SK-N-DZ (cell line): ENCODE results near the gene DISC1.

Experiments used
- DNase-seq: peaks from one replicate; pipeline ENCODE4 v3.0.0-alpha.2; 2015; ENCODE audit warnings: low spot score

DISC1 gene

DNA sequence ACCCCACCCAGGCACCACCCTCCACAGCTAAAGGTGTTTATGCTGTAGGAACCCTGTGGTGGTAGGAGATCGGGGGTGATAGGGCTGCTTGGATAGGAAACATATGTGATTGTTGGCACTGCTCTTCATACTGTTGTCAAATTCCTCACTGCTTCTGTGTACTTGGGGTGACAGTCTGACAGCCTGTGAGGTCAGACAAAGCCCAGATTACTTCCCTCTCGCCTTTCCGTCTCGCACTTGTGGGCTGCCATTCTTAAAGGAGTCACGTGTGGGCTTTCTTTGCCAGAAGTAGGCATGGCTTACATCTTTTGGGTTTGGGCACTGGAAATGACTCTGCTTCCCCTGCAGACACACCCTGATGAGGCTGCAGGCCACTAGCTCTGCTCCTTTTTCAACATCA lies 363.8 kb downstream of the DISC1 start:
- no peak for DNase-seq

DNA sequence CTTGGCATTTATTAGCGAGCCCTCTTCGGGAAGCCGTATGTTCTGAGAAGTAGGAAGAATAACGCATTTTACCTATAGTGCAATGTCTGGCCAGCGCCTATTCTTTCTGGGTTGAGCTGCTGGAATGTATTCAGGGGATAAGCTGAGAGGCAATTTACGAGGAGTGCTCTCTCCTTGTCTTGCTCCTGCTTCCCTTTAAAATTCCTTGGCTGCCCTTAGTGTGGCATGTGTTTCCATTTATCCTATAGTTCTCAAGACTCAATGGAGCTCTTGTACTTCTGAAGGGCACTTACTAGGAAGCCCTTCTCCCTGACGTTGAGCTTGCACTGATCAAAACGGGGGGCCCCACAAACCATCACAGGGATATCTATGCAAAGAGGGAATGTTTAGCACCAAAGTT lies 364.6 kb downstream of the DISC1 start:
- DNase-seq, result no peak

GRCh38 chr1:231993968-231994455 lies 367.4 kb downstream of the DISC1 start:
- no peak for DNase-seq

- no peak for DNase-seq
Measured at GRCh38 chr1:231998791-231999190, 372.2 kb downstream of the DISC1 start.

DNA sequence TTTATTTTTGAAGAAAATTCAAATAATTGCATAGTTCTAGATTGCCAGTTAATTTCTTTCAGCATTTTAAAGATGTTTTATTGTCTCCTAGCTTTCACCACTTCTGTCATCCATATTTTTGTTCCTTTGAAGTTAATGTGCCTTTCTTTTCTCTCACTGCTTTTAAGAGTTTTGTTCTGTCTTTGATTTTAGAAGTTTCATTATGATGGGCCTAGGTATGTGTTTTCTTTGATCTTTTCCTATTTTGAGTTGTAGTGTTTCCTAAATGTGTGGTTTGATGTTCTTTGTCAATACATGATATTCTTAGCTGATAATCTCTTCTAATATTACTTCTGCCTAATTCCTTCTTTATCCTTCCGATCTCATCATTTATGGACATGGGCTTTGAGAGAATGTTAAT lies 378.7 kb downstream of the DISC1 start:
- DNase-seq, result no peak

DNA sequence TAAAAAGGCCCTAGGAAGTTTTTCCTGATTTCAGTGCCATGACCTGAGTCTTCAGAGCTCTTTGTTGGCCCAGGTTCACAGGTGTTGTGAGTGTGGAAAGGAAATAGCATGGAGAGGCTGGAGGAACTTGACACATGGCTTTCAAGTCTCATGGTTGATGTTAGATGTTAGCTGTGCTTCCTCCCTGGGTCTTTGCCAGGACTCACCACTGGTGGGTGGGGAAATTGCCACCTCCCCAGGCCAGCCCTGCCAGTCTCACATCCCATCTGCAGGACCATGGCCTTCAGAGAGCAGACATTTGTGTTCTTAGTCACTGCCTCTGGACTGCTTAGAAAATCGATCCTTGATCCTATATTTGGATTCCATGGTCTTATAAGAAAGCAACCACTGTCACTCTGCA lies 383.2 kb downstream of the DISC1 start:
- DNase-seq, result no peak

- DNase-seq, result no peak
Measured at GRCh38 chr1:232011961-232012360, 385.4 kb downstream of the DISC1 start.

GRCh38 chr1:232012773-232013386 lies 386.3 kb downstream of the DISC1 start:
- no peak for DNase-seq

- peak; percentile 91 for DNase-seq
Measured at GRCh38 chr1:232014941-232015340, 388.4 kb downstream of the DISC1 start.

GRCh38 chr1:232016616-232017015 lies 390.0 kb downstream of the DISC1 start:
- no peak for DNase-seq

GRCh38 chr1:232017057-232017456 lies 390.5 kb downstream of the DISC1 start:
- DNase-seq, result peak; percentile 35

DNA sequence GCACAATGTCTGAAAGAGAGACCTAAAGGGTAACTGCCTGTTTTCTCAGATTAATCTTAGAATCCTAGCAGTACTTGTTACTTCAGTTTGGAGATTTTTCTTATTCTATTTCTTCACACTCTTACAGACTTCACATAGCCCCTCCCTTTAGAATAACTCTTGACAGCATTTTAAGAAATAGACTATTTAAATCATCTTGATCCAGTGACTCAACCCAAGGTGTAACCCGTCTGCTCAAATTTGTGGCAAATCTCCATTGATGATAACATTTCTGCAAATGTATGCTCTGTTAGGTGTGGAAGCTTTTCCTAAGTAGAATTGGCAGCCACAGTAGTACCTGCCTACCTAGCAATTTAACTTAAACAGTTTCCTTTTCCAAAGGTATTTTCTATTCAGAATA lies 391.2 kb downstream of the DISC1 start:
- no peak for DNase-seq

- DNase-seq, result peak; percentile 63
Measured at GRCh38 chr1:232018231-232019025, 391.8 kb downstream of the DISC1 start.

DNA sequence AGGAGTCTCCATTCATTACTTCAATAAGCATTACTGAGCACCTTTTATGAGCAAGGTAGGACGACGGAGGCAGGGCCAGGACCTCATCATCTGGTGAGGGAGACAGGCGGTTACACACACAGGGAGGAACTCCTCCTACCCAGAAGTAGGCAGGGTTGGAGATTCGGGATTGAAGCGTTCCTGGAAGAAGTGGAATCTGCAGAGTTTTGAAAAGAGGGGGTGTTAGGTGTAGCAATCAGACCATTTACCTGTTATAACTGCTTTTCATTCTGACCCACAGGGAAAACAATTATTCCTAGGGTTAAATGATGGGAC lies 392.4 kb downstream of the DISC1 start:
- no peak for DNase-seq

DNA sequence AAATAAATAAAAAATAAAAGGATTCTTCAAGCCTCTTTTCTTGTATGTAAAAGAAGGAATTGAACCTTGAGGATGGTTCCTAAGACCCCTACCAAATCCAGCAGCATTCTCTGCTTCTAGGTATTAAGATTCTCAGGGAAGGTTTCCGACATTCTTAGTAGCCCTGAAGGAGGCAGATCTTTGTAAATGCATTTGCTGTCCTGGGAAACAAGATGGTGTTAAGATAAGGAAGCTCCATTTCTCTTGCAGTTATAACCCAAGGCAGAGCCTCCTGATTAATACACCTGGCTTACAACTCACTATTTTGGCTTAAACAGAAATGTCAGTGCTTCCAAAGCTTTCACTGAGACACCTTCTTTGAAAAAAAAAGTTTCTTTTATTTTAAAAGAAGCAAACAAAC lies 393.8 kb downstream of the DISC1 start:
- peak; percentile 25 for DNase-seq

- no peak for DNase-seq
Measured at GRCh38 chr1:232029315-232029714, 402.7 kb downstream of the DISC1 start.

- no peak for DNase-seq
Measured at GRCh38 chr1:232031156-232031555, 404.6 kb downstream of the DISC1 start.

DNA sequence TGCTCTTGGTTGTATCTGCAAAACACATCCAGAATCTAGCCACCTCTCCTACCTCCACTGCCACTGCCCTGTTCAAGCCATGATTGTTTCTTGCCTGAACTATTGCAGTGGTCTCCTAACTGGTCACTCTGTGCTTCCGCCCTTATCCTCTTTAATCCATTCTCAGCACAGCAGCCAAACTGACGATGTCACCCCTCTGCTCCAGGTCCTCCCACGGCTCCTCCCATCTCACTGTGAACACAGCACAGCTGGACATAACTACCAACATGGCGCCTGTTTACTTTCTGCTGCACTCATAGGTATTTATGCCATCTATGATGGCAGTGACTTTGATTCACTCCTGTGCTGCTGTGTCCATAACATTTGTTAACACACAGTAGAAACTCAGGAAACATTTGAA lies 406.7 kb downstream of the DISC1 start:
- DNase-seq, result no peak

- no peak for DNase-seq
Measured at GRCh38 chr1:232034556-232034955, 408.0 kb downstream of the DISC1 start.

- no peak for DNase-seq
Measured at GRCh38 chr1:232036181-232036933, 409.8 kb downstream of the DISC1 start.

DNA sequence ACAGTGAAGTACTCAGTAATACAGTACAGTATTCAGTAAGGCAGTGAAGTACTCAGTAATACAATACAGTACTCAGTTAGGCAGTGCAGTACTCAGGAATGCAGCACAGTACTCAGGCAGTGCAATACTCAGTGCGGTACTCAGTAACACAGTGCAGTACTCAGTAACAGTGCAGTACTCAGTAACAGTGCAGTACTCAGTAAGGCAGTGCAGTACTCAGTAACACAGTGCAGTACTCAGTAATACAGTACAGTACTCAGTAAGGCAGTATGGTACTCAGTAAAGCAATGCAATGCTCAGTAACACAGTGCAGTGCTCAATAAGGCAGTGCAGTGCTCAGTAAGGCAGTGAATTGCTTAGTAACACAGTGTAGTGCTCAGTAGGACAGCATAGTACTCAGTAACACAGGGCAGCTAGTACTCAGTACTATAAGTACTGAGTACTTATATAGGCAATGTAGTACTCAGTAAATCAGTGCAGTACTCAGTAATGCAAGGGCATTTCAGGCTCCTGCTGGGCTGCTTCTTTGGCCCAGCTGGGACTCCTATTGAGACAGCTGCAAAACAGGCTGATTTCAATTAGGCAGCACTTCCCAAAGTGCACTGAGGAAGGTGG lies 411.3 kb downstream of the DISC1 start:
- no peak for DNase-seq
